GM12878 (cell line): ENCODE data around the gene AMBRA1. TPM values are rescaled to one million over a fixed set of nuclear protein-coding genes. Genes with fewer than 3 reads are reported as not detected.
A peak's percentile ranks its signal among the peaks of the same experiment; 100 is the strongest.

Source experiments
- ATAC-seq: fragments of 200-7000 bp; cut with Tn5 transposase; 3 replicates; pipeline ENCODE4 v1.9.1; 2020; ENCODE audit warnings: mild to moderate bottlenecking, moderate library complexity
- BruUV-seq: library from RNA; stranded (reverse); fragments of 400-500 nt; replicated peaks from 2 replicates; lab custom pipeline; 2021; lab: Mats Ljungman, UMichigan
- CTCF ChIA-PET: fragments of 300-600 bp; sonication (Branson Sonifier 250); formaldehyde crosslinking; extraction: SDS; loops from one replicate; lab custom pipeline; 2021; ENCODE audit warnings: inconsistent platforms; lab: Yijun Ruan, JAX
- POLR2A ChIA-PET: fragments of 350-600 bp; formaldehyde crosslinking; extraction: SDS; loops from one replicate; lab custom pipeline; 2021; ENCODE audit warnings: inconsistent platforms; lab: Charles Lee
- RAD21 ChIA-PET: fragments of 300-600 bp; sonication (Branson Sonifier 250); formaldehyde crosslinking; loops from one replicate; lab custom pipeline; 2023; ENCODE audit warnings: antibody characterized with exemption; ENCODE audit not compliant: unreplicated experiment; lab: Charles Lee
- SMC1A ChIA-PET: fragments of 300-600 bp; sonication (Branson Sonifier 250); formaldehyde crosslinking; loops from one replicate; lab custom pipeline; 2023; ENCODE audit not compliant: unreplicated experiment, uncharacterized antibody; lab: Charles Lee
- DNase-seq: peaks from one replicate; pipeline ENCODE4 v3.0.0-alpha.2; 2011; ENCODE audit warnings: low read depth, low spot score
- FAIRE-seq: peaks from 3 replicates; lab custom pipeline; 2011; peaks lifted over from hg19 to GRCh38; lab: Jason Lieb, UNC
- H2AFZ ChIP-seq: 2 replicates; pipeline ENCODE4 v1.6.0; 2011; ENCODE audit warnings: low read depth, low read length, control low read depth; ENCODE audit not compliant: control insufficient read depth
- H3K27ac ChIP-seq: 2 replicates; pipeline ENCODE4 v1.5.1; 2011; ENCODE audit warnings: control low read depth; ENCODE audit not compliant: control insufficient read depth, insufficient read depth
- H3K27me3 ChIP-seq, 2 experiments: replicated peaks in 1 of 2; 2 replicates each; pipeline versions ENCODE4 v1.6.0 to v1.6.1; 2011; ENCODE audit warnings: low read length in 1 of 2; ENCODE audit not compliant: control insufficient read depth in 2 of 2, insufficient read depth in 2 of 2
- H3K36me3 ChIP-seq, 2 experiments: 2 replicates each; pipeline ENCODE4 v1.5.1; 2011; ENCODE audit warnings: low read length in 1 of 2; ENCODE audit not compliant: control insufficient read depth in 2 of 2, insufficient read depth in 2 of 2
- H3K4me1 ChIP-seq: 2 replicates; pipeline ENCODE4 v1.6.1; 2011; ENCODE audit warnings: mild to moderate bottlenecking, low read length, moderate library complexity, mixed read lengths; ENCODE audit not compliant: control insufficient read depth, insufficient read depth
- H3K4me2 ChIP-seq: 2 replicates; pipeline ENCODE4 v1.6.0; 2011; ENCODE audit warnings: control low read depth; ENCODE audit not compliant: control insufficient read depth, insufficient read depth
- H3K4me3 ChIP-seq: fragments of 200-600 bp; sonication (generic); 2 replicates; pipeline ENCODE4 v1.5.1; 2016
- H3K79me2 ChIP-seq: 2 replicates; pipeline ENCODE4 v1.6.0; 2011; ENCODE audit warnings: low read length; ENCODE audit not compliant: control insufficient read depth, insufficient read depth
- H3K9ac ChIP-seq: 2 replicates; pipeline ENCODE4 v1.8.0; 2011; ENCODE audit warnings: low read length, control low read depth, mixed read lengths; ENCODE audit not compliant: control insufficient read depth, insufficient read depth
- H3K9me3 ChIP-seq: replicated peaks from 3 replicates; pipeline ENCODE4 v1.5.1; 2011; ENCODE audit warnings: mild to moderate bottlenecking, low read length; ENCODE audit not compliant: control insufficient read depth, insufficient read depth
- H4K20me1 ChIP-seq: 2 replicates; pipeline ENCODE4 v1.6.0; 2011; ENCODE audit not compliant: control insufficient read depth, insufficient read depth
- BHLHE40 ChIP-seq, 2 experiments: fragments of 450-650 bp in 1 of 2; IDR thresholded peaks; 2 replicates each; pipeline ENCODE4 v1.6.1; 2011 to 2017; ENCODE audit warnings: low read depth in 2 of 2, borderline replicate concordance in 1 of 2, improper control_type of control experiment in 1 of 2, low read length in 1 of 2, mild to moderate bottlenecking in 1 of 2
- CBX3 ChIP-seq: fragments of 200-600 bp; sonication (generic); IDR thresholded peaks from 2 replicates; pipeline ENCODE4 v1.6.1; 2016; ENCODE audit warnings: low read depth, borderline replicate concordance
- CREM ChIP-seq: IDR thresholded peaks from 2 replicates; pipeline ENCODE4 v1.6.1; 2014; ENCODE audit warnings: antibody characterized with exemption, low read depth
- EED ChIP-seq: sonication (generic); IDR thresholded peaks from 2 replicates; pipeline ENCODE4 v1.6.1; 2016; ENCODE audit warnings: antibody characterized with exemption, low read depth
- HDAC6 ChIP-seq: fragments of 200-600 bp; sonication (generic); IDR thresholded peaks from one replicate; pipeline ENCODE4 v1.8.0; 2017; ENCODE audit warnings: antibody characterized with exemption; ENCODE audit not compliant: unreplicated experiment
- NFIC ChIP-seq: IDR thresholded peaks from 2 replicates; pipeline ENCODE4 v1.6.1; 2012; ENCODE audit warnings: low read depth, mild to moderate bottlenecking, inconsistent platforms, low read length, moderate library complexity
- NR2F1 ChIP-seq: fragments of 450-650 bp; conservative IDR thresholded peaks from 2 replicates; pipeline ENCODE4 v1.6.1; 2017; ENCODE audit warnings: mild to moderate bottlenecking
- SREBF1 ChIP-seq: IDR thresholded peaks from 2 replicates; pipeline ENCODE4 v1.6.1; 2012; ENCODE audit warnings: mild to moderate bottlenecking, low read length
- ZNF622 ChIP-seq: fragments of 450-650 bp; IDR thresholded peaks from 2 replicates; pipeline ENCODE4 v1.6.1; 2017; ENCODE audit warnings: mild to moderate bottlenecking, inconsistent platforms
- WGBS: methylation state at CpG from one replicate; pipeline ENCODE4 v1.1.6; 2016; ENCODE audit warnings: low lambda C conversion rate; ENCODE audit not compliant: insufficient replicate concordance, insufficient coverage; ENCODE audit errors: missing lambda C conversion rate; 5-methylcytosine and 5-hydroxymethylcytosine counted together
- in situ Hi-C: fragments of 300-500 bp; cut with MboI; formaldehyde crosslinking; loops from 9 replicates; pipeline ENCODE4 v1.14.3; 2018; ENCODE audit warnings: mixed read lengths
- intact Hi-C: fragments of 100-400 bp; cut with micrococcal nuclease; formaldehyde crosslinking; loops from one replicate; pipeline ENCODE4 v1.14.2; 2022; ENCODE audit not compliant: unreplicated experiment
- polyA plus RNA-seq, 11 experiments: library from polyadenylated mRNA; depleted of rRNA in 4 of 11; unstranded in 6 of 11; stranded (reverse) in 5 of 11; fragments of >200 nt; fragmentation: Nextera tagmentation in 4 of 11; fragmentation: Illumina TruSeq in 1 of 11; extraction: Ambion mirVana in 4 of 11; extraction: Trizol in 1 of 11; gene quantifications; 1 replicate in 1 of 11; 2 replicates in 10 of 11; pipeline versions ENCODE4 v1.2.1 to v1.2.3, GENCODE V29; 2011 to 2016; ENCODE audit warnings: inconsistent platforms in 2 of 11, missing spikeins in 2 of 11, low read depth in 1 of 11
- total RNA-seq, 4 experiments: library from RNA; depleted of rRNA in 3 of 4; stranded (reverse); fragments of >200 nt in 3 of 4; fragmentation: Illumina TruSeq in 1 of 4; extraction: Trizol in 1 of 4; gene quantifications; 2 replicates each; pipeline versions ENCODE4 v1.2.1 to v1.2.3, GENCODE V29; 2013 to 2021
- TF ChIP-seq, protein P1 (sequence below), 3 experiments: IDR thresholded peaks in 2 of 3; conservative IDR thresholded peaks in 1 of 3; 2 replicates each; pipeline ENCODE4 v1.5.1; 2011; ENCODE audit warnings: low read depth in 3 of 3, low read length in 3 of 3, mild to moderate bottlenecking in 3 of 3, control low read depth in 2 of 3, moderate library complexity in 2 of 3, inconsistent platforms in 1 of 3, mixed read lengths in 1 of 3; ENCODE audit not compliant: control insufficient read depth in 2 of 3, insufficient read depth in 1 of 3; ENCODE audit errors: extremely low read depth in 1 of 3
- TF ChIP-seq, protein P2 (sequence below): IDR thresholded peaks from 2 replicates; pipeline ENCODE4 v1.6.1; 2011; ENCODE audit warnings: low read depth, mild to moderate bottlenecking, low read length, moderate library complexity, borderline replicate concordance; ENCODE audit errors: extremely low read depth

AMBRA1 gene
- total and polyA plus RNA-seq, 10 of the 15 experiments (the other 5 are each of a cell fraction or from before 2014, with no cell fraction given) = 0.57 to 34.3 (median 13.7) TPM

DNA sequence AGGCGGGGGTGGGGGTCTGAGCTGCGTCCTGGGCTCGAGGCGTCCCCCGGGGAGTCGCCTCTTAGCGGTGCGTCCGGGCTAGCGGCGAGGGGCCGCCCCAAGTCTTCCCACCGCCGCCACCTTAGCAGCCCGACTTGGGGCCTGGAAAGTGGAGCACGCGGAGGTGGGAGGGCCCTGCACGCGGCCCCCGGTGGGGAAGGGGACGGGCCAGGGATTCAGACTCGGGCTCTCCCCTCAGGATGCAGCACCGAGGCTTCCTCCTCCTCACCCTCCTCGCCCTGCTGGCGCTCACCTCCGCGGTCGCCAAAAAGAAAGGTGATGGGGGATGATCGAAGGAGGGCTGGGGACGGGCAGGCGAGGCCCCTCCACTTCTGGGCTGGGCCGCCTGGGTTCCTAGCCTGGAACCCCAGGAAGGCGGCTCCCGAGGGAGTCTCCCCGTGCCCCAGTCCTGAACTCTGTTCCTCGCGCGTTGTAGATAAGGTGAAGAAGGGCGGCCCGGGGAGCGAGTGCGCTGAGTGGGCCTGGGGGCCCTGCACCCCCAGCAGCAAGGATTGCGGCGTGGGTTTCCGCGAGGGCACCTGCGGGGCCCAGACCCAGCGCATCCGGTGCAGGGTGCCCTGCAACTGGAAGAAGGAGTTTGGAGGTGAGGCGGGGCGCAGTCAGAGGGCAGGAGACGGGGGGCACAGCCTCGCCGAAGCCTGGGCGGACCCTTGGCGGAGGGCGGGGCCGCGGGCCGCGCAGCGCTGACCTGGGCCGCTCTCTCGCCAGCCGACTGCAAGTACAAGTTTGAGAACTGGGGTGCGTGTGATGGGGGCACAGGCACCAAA lies 211.8 kb downstream of the AMBRA1 start:
- Histone ChIP-seq H3K27me3 (peaks cover 6 to 14% of the 10 kb centered on the region in 2 experiments), H3K36me3 (peaks cover 0 to 3% of the 10 kb centered on the region in 2 experiments; a peak in 2 of 4 replicates), H3K9ac (peak overlapping the region; percentile 35; the same call in 1 of the 2 replicates), H4K20me1 (no peaks in the 10 kb centered on the region), H3K27ac (no peak overlapping the region), H3K4me3 (peak overlapping the region; percentile 50; the same call in 1 of the 2 replicates), H3K4me2 (peak overlapping the region; percentile 93), H3K9me3 (no peaks in the 10 kb centered on the region), H3K79me2 (no peaks in the 10 kb centered on the region), H2AFZ (no peak overlapping the region), H3K4me1 (peaks cover 8% of the 10 kb centered on the region)
- in situ Hi-C loops = no loop called here
- DNase-seq (no peak), FAIRE-seq (no peak), ATAC-seq (peak; percentile 20)
- CTCF ChIA-PET = interaction anchor here (1.2 to 1.8 kb wide), 5 partner anchors 12 to 172 kb away, joined by 3 to 9 read pairs (median 5); no protein-coding TSS in a partner anchor
- SMC1A ChIA-PET = no interaction called here
- intact Hi-C loops = no loop called here
- WGBS = 16% methylated on average over 64 of the region's 66 CpGs
- BruUV-seq = no TSS peak
- POLR2A ChIA-PET = no interaction called here
- TF ChIP-seq SREBF1 (no peak), CREM (no peak), CBX3 (no peak), ZNF622 (no peak), NR2F1 (0 out of 2 replicates have a peak, but pooled peaks have one; percentile 47), NFIC (no peak), EED (0 out of 2 replicates have a peak, but pooled peaks have one; percentile 18), HDAC6 (no peak), BHLHE40 (IDR thresholded peaks at IDR 0.05; ENCODE audit: borderline replicate concordance in 1 of 2, low read depth in 2 of 2, low read length in 1 of 2) (peak in 1 of 2 experiments; percentile 37; a peak in 1 of 4 replicates)
- TF ChIP-seq, protein P1, sequence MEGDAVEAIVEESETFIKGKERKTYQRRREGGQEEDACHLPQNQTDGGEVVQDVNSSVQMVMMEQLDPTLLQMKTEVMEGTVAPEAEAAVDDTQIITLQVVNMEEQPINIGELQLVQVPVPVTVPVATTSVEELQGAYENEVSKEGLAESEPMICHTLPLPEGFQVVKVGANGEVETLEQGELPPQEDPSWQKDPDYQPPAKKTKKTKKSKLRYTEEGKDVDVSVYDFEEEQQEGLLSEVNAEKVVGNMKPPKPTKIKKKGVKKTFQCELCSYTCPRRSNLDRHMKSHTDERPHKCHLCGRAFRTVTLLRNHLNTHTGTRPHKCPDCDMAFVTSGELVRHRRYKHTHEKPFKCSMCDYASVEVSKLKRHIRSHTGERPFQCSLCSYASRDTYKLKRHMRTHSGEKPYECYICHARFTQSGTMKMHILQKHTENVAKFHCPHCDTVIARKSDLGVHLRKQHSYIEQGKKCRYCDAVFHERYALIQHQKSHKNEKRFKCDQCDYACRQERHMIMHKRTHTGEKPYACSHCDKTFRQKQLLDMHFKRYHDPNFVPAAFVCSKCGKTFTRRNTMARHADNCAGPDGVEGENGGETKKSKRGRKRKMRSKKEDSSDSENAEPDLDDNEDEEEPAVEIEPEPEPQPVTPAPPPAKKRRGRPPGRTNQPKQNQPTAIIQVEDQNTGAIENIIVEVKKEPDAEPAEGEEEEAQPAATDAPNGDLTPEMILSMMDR (IDR thresholded peaks at IDR 0.05 in 2 of 3, conservative IDR thresholded peaks at IDR 0.05 in 1 of 3; ENCODE audit: control insufficient read depth in 2 of 3, extremely low read depth in 1 of 3, insufficient read depth in 1 of 3, low read depth in 3 of 3, low read length in 3 of 3) = no peak
- TF ChIP-seq, protein P2, sequence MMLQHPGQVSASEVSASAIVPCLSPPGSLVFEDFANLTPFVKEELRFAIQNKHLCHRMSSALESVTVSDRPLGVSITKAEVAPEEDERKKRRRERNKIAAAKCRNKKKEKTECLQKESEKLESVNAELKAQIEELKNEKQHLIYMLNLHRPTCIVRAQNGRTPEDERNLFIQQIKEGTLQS = no peak
- RAD21 ChIA-PET = interaction anchor here (1.0 kb wide), 1 partner anchor 98 kb away, joined by 3 read pairs; no protein-coding TSS in a partner anchor
